SK-N-SH (cell line): ENCODE measurements around the gene LGR4. TPM values are rescaled to one million over a fixed set of nuclear protein-coding genes. Genes with fewer than 3 reads are reported as not detected.

Source experiments
- CTCF ChIA-PET: fragments of 300-600, 350-600 bp; formaldehyde crosslinking; extraction: SDS; loops from one replicate; lab custom pipeline; 2021; lab: Yijun Ruan, JAX
- POLR2A ChIA-PET: fragments of 350-600 bp; sonication (Branson Sonifier 250); formaldehyde crosslinking; extraction: SDS; loops from one replicate; lab custom pipeline; 2020; ENCODE audit warnings: antibody characterized with exemption, inconsistent platforms; lab: Yijun Ruan, JAX
- DNase-seq: peaks from one replicate; pipeline ENCODE4 v3.0.0; 2012
- H2AFZ ChIP-seq: fragments of 200-600 bp; sonication (generic); 2 replicates; pipeline ENCODE4 v1.8.1; 2016; ENCODE audit warnings: antibody characterized with exemption, mild to moderate bottlenecking, low read depth
- H3F3A ChIP-seq: fragments of 200-600 bp; sonication (generic); replicated peaks from 2 replicates; pipeline ENCODE3; 2016; ENCODE audit warnings: antibody characterized with exemption, mild to moderate bottlenecking; ENCODE audit not compliant: insufficient read depth
- H3K27ac ChIP-seq, 2 experiments: fragments of 200-500 bp in 1 of 2; fragments of 200-600 bp in 1 of 2; sonication (Bioruptor generic) in 1 of 2; sonication (generic), shearing (Covaris generic) in 1 of 2; 2 replicates each; pipeline versions ENCODE4 v1.5.1 to v1.6.1; 2014 to 2016; ENCODE audit warnings: low read depth in 2 of 2, inconsistent platforms in 1 of 2, low read length in 1 of 2, mild to moderate bottlenecking in 1 of 2, mixed read lengths in 1 of 2
- H3K27me3 ChIP-seq: fragments of 200-600 bp; sonication (generic), shearing (Covaris generic); 2 replicates; pipeline ENCODE4 v1.6.1; 2016; ENCODE audit warnings: mixed run types; ENCODE audit not compliant: insufficient read depth
- H3K36me3 ChIP-seq, 2 experiments: fragments of 200-500 bp in 1 of 2; fragments of 200-600 bp in 1 of 2; sonication (Bioruptor generic) in 1 of 2; sonication (generic) in 1 of 2; replicated peaks in 1 of 2; 2 replicates each; pipeline versions ENCODE3 to v1.5.1; 2014 to 2016; ENCODE audit warnings: low read length in 1 of 2, mild to moderate bottlenecking in 1 of 2; ENCODE audit not compliant: insufficient read depth in 2 of 2, control insufficient read depth in 1 of 2
- H3K4me1 ChIP-seq, 2 experiments: fragments of 200-500 bp in 1 of 2; fragments of 200-600 bp in 1 of 2; sonication (Bioruptor generic) in 1 of 2; sonication (generic), shearing (Covaris generic) in 1 of 2; 2 replicates each; pipeline versions ENCODE4 v1.5.1 to v1.6.1; 2014 to 2016; ENCODE audit warnings: low read depth in 1 of 2, low read length in 1 of 2, mixed run types in 1 of 2; ENCODE audit not compliant: insufficient read depth in 2 of 2, control insufficient read depth in 1 of 2
- H3K4me2 ChIP-seq: fragments of 200-600 bp; sonication (generic), shearing (Covaris generic); 2 replicates; pipeline ENCODE4 v1.6.1; 2017; ENCODE audit warnings: mixed run types
- H3K4me3 ChIP-seq, 2 experiments: fragments of 200-500 bp in 1 of 2; fragments of 200-600 bp in 1 of 2; sonication (Bioruptor generic) in 1 of 2; sonication (generic), shearing (Covaris generic) in 1 of 2; 2 replicates each; pipeline versions ENCODE4 v1.5.1 to v1.8.1; 2014 to 2016; ENCODE audit warnings: low read depth in 2 of 2, inconsistent platforms in 1 of 2, low read length in 1 of 2, mild to moderate bottlenecking in 1 of 2, mixed read lengths in 1 of 2, moderate library complexity in 1 of 2
- H3K79me2 ChIP-seq: fragments of 200-600 bp; sonication (generic); 2 replicates; pipeline ENCODE4 v1.8.1; 2017; ENCODE audit warnings: mild to moderate bottlenecking; ENCODE audit not compliant: insufficient read depth
- H3K9ac ChIP-seq: fragments of 200-600 bp; sonication (generic); 2 replicates; pipeline ENCODE4 v1.6.1; 2017; ENCODE audit warnings: mixed run types
- H3K9me2 ChIP-seq: fragments of 200-600 bp; sonication (generic); 2 replicates; pipeline ENCODE4 v1.6.1; 2017; ENCODE audit warnings: mixed run types
- H3K9me3 ChIP-seq: fragments of 200-600 bp; sonication (generic); 2 replicates; pipeline ENCODE4 v1.6.1; 2017; ENCODE audit warnings: mixed run types, mild to moderate bottlenecking, moderate library complexity
- H4K20me1 ChIP-seq: fragments of 200-600 bp; sonication (generic); 2 replicates; pipeline ENCODE4 v1.6.1; 2017; ENCODE audit warnings: mild to moderate bottlenecking, mixed run types; ENCODE audit not compliant: insufficient read depth
- CHD2 ChIP-seq: fragments of 150-350 bp; IDR thresholded peaks from 2 replicates; pipeline ENCODE4 v1.6.1; 2018; ENCODE audit warnings: low read length; ENCODE audit not compliant: partially characterized antibody
- EP300 ChIP-seq, 2 experiments: IDR thresholded peaks; 2 replicates each; pipeline versions ENCODE4 v1.4.0 to v1.6.1; 2012; ENCODE audit warnings: borderline replicate concordance in 1 of 2, low read depth in 1 of 2, low read length in 1 of 2
- EZH2phosphoT487 ChIP-seq: fragments of 200-600 bp; sonication (generic); IDR thresholded peaks from 2 replicates; pipeline ENCODE4 v1.6.1; 2017; ENCODE audit warnings: low read depth, mixed run types, mild to moderate bottlenecking, antibody characterized with exemption, moderate library complexity, borderline replicate concordance
- FOSL2 ChIP-seq: IDR thresholded peaks from 2 replicates; pipeline ENCODE4 v1.4.0; 2012; ENCODE audit warnings: low read depth, mild to moderate bottlenecking, moderate library complexity, borderline replicate concordance
- FOXJ3 ChIP-seq: sonication (generic); formaldehyde crosslinking; IDR thresholded peaks from 2 replicates; pipeline ENCODE4 v1.5.1; 2020; ENCODE audit warnings: mild to moderate bottlenecking, missing genetic modification reagents
- GABPA ChIP-seq: IDR thresholded peaks from 2 replicates; pipeline ENCODE4 v1.4.0; 2012; ENCODE audit warnings: low read depth, mild to moderate bottlenecking
- JUND ChIP-seq: IDR thresholded peaks from 2 replicates; pipeline ENCODE4 v1.4.0; 2012
- NFIC ChIP-seq: IDR thresholded peaks from 2 replicates; pipeline ENCODE4 v1.4.0; 2012; ENCODE audit warnings: borderline replicate concordance
- RCOR1 ChIP-seq: fragments of 150-350 bp; IDR thresholded peaks from 2 replicates; pipeline ENCODE4 v1.6.1; 2017; ENCODE audit warnings: antibody characterized with exemption, low read length
- RFX5 ChIP-seq: IDR thresholded peaks from 2 replicates; pipeline ENCODE4 v1.6.1; 2012; ENCODE audit warnings: mild to moderate bottlenecking, improper control_type of control experiment, low read length
- RXRA ChIP-seq: IDR thresholded peaks from 2 replicates; pipeline ENCODE4 v1.4.0; 2012; ENCODE audit warnings: low read depth, mild to moderate bottlenecking, borderline replicate concordance
- SMC3 ChIP-seq: IDR thresholded peaks from 2 replicates; pipeline ENCODE4 v1.6.1; 2012; ENCODE audit warnings: low read depth, low read length, improper control_type of control experiment
- TAF1 ChIP-seq: IDR thresholded peaks from 2 replicates; pipeline ENCODE4 v1.6.1; 2012; ENCODE audit warnings: low read depth, mild to moderate bottlenecking, low read length, moderate library complexity, borderline replicate concordance
- TCF12 ChIP-seq: IDR thresholded peaks from 2 replicates; pipeline ENCODE4 v1.4.0; 2012
- TEAD4 ChIP-seq: IDR thresholded peaks from 2 replicates; pipeline ENCODE4 v1.4.0; 2012; ENCODE audit warnings: mild to moderate bottlenecking, borderline replicate concordance; ENCODE audit not compliant: insufficient read depth
- USF1 ChIP-seq: IDR thresholded peaks from 2 replicates; pipeline ENCODE4 v1.4.0; 2012; ENCODE audit warnings: low read depth, borderline replicate concordance
- YY1 ChIP-seq: IDR thresholded peaks from 2 replicates; pipeline ENCODE4 v1.4.0; 2012; ENCODE audit warnings: low read depth, mild to moderate bottlenecking
- ZBTB33 ChIP-seq: IDR thresholded peaks from 2 replicates; pipeline ENCODE4 v1.4.0; 2012; ENCODE audit warnings: low read depth, borderline replicate concordance
- WGBS: methylation state at CpG from one replicate; pipeline ENCODE4 v1.1.6; 2017; ENCODE audit warnings: low lambda C conversion rate; 5-methylcytosine and 5-hydroxymethylcytosine counted together
- polyA plus RNA-seq, 3 experiments: library from polyadenylated mRNA; depleted of rRNA; stranded (reverse); fragments of >200 nt; gene quantifications; 2 replicates each; pipeline ENCODE4 v1.2.3, GENCODE V29; 2012

Gene LGR4
- polyA plus RNA-seq, 1 of the 3 experiments (the other 2 are of a cell fraction), result 2.6 TPM

GRCh38 chr11:27464909-27465308 is 7.7 kb downstream of the LGR4 start:
- H3F3A ChIP-seq, result no peaks in the 10 kb centered on the region
- no peak overlapping the region for H2AFZ ChIP-seq
- H3K4me3 ChIP-seq, result no peak overlapping the region
- no peaks in the 10 kb centered on the region for H3K9me2 ChIP-seq
- peaks cover 35% of the 10 kb centered on the region for H3K79me2 ChIP-seq
- no peak overlapping the region for H3K9ac ChIP-seq
- CTCF ChIA-PET, result interaction anchor here (1.4 to 2.1 kb wide), 4 partner anchors 16 to 38 kb away, joined by 3 to 7 read pairs (median 4); no protein-coding TSS in a partner anchor
- TF ChIP-seq FOSL2, result no peak
- no peak for TF ChIP-seq TEAD4
- TF ChIP-seq NFIC, result no peak
- TF ChIP-seq TAF1, result no peak
- TF ChIP-seq TCF12, result no peak
- no peak for TF ChIP-seq FOXJ3
- TF ChIP-seq RXRA, result no peak
- WGBS, result 84% methylated on average over 2 of the region's 2 CpGs
- no peaks in the 10 kb centered on the region for H4K20me1 ChIP-seq
- DNase-seq, result no peak
- POLR2A ChIA-PET, result interaction anchor here (0.6 kb wide), 1 partner anchor 31 kb away, joined by 3 read pairs; no protein-coding TSS in a partner anchor
- no peak overlapping the region for H3K4me2 ChIP-seq
- no peaks in the 10 kb centered on the region for H3K36me3 ChIP-seq
- H3K9me3 ChIP-seq, result no peaks in the 10 kb centered on the region
- no peaks in the 10 kb centered on the region for H3K27me3 ChIP-seq
- H3K27ac ChIP-seq, result no peak overlapping the region
- H3K4me1 ChIP-seq, result peaks cover 0 to 52% of the 10 kb centered on the region in 2 experiments; a peak in 3 of 4 replicates

GRCh38 chr11:27464289-27464696 is 8.3 kb downstream of the LGR4 start:
- 88% methylated on average over 2 of the region's 2 CpGs for WGBS
- H3K27me3 ChIP-seq, result no peaks in the 10 kb centered on the region
- H3K9me2 ChIP-seq, result no peaks in the 10 kb centered on the region
- H4K20me1 ChIP-seq, result no peaks in the 10 kb centered on the region
- TF ChIP-seq GABPA (no peak), NFIC (no peak), SMC3 (no peak), FOSL2 (no peak), JUND (no peak), YY1 (no peak), RFX5 (no peak), RCOR1 (no peak), CHD2 (no peak), EP300 (IDR thresholded peaks at IDR 0.05; ENCODE audit: borderline replicate concordance in 1 of 2, low read depth in 1 of 2, low read length in 1 of 2) (no peak), ZBTB33 (no peak), USF1 (no peak), EZH2phosphoT487 (no peak)
- no peak overlapping the region for H2AFZ ChIP-seq
- no peak overlapping the region for H3K9ac ChIP-seq
- no peaks in the 10 kb centered on the region for H3K36me3 ChIP-seq
- H3K27ac ChIP-seq, result no peak overlapping the region
- ChIA-PET CTCF (interaction anchor here (1.4 to 2.1 kb wide), 3 partner anchors 15 to 38 kb away, joined by 3 to 7 read pairs (median 4); no protein-coding TSS in a partner anchor), POLR2A (interaction anchor here (0.6 kb wide), 1 partner anchor 31 kb away, joined by 3 read pairs; no protein-coding TSS in a partner anchor)
- peaks cover 36% of the 10 kb centered on the region for H3K79me2 ChIP-seq
- no peak overlapping the region for H3K4me2 ChIP-seq
- no peaks in the 10 kb centered on the region for H3F3A ChIP-seq
- no peak overlapping the region for H3K4me3 ChIP-seq
- DNase-seq, result no peak
- peaks cover 0 to 50% of the 10 kb centered on the region in 2 experiments; a peak in 3 of 4 replicates for H3K4me1 ChIP-seq
- no peaks in the 10 kb centered on the region for H3K9me3 ChIP-seq
